H9 (cell line): ENCODE results near the gene SIPA1. TPM values are rescaled to one million over a fixed set of nuclear protein-coding genes. Genes with fewer than 3 reads are reported as not detected.

Source experiments
- DNase-seq: peaks from one replicate; pipeline ENCODE4 v3.0.0-alpha.2; 2017
- H2AFZ ChIP-seq: one replicate; pipeline ENCODE4 v1.6.1; 2013; ENCODE audit warnings: mild to moderate bottlenecking, low read length, control low read depth, moderate library complexity
- H2AK5ac ChIP-seq: 2 replicates; pipeline ENCODE4 v1.6.1; 2013; ENCODE audit warnings: low read length, control low read depth, mixed read lengths; ENCODE audit not compliant: insufficient read length
- H2BK120ac ChIP-seq: one replicate; pipeline ENCODE4 v1.6.1; 2013; ENCODE audit warnings: low read depth, mild to moderate bottlenecking, low read length, control low read depth, inconsistent platforms; ENCODE audit not compliant: poor library complexity, severe bottlenecking
- H2BK12ac ChIP-seq: 2 replicates; pipeline ENCODE4 v1.6.1; 2013; ENCODE audit warnings: low read length, control low read depth, mixed read lengths, low read depth; ENCODE audit not compliant: insufficient read length
- H2BK15ac ChIP-seq: 2 replicates; pipeline ENCODE4 v1.6.1; 2013; ENCODE audit warnings: low read depth, low read length, control low read depth
- H2BK20ac ChIP-seq: one replicate; pipeline ENCODE4 v1.6.1; 2013; ENCODE audit warnings: low read depth, mild to moderate bottlenecking, low read length, control low read depth, inconsistent platforms; ENCODE audit not compliant: poor library complexity, severe bottlenecking
- H2BK5ac ChIP-seq: 2 replicates; pipeline ENCODE4 v1.6.1; 2013; ENCODE audit warnings: low read length, control low read depth, mixed read lengths; ENCODE audit not compliant: insufficient read length
- H3K14ac ChIP-seq: 2 replicates; pipeline ENCODE4 v1.6.1; 2013; ENCODE audit warnings: low read length, control low read depth; ENCODE audit not compliant: insufficient read depth
- H3K18ac ChIP-seq: 2 replicates; pipeline ENCODE4 v1.6.1; 2013; ENCODE audit warnings: low read depth, mild to moderate bottlenecking, mixed read lengths, low read length, control low read depth; ENCODE audit not compliant: insufficient read length
- H3K23ac ChIP-seq: 2 replicates; pipeline ENCODE4 v1.6.1; 2013; ENCODE audit warnings: low read length, control low read depth, mixed read lengths, low read depth; ENCODE audit not compliant: insufficient read length
- H3K23me2 ChIP-seq: 2 replicates; pipeline ENCODE4 v1.6.1; 2013; ENCODE audit warnings: low read depth, mild to moderate bottlenecking, mixed read lengths, low read length, control low read depth; ENCODE audit not compliant: insufficient read length, poor library complexity, severe bottlenecking
- H3K27ac ChIP-seq: 2 replicates; pipeline ENCODE4 v1.5.1; 2013; ENCODE audit warnings: low read length, control low read depth, mixed read lengths, low read depth; ENCODE audit not compliant: insufficient read length
- H3K27me3 ChIP-seq: 2 replicates; pipeline ENCODE4 v1.6.1; 2013; ENCODE audit warnings: low read length, control low read depth, inconsistent platforms; ENCODE audit not compliant: insufficient read depth
- H3K4ac ChIP-seq: 2 replicates; pipeline ENCODE4 v1.6.1; 2013; ENCODE audit warnings: low read depth, mild to moderate bottlenecking, control low read depth, inconsistent platforms, low read length, moderate library complexity
- H3K4me1 ChIP-seq: 2 replicates; pipeline ENCODE4 v1.6.1; 2013; ENCODE audit warnings: low read length, control low read depth, inconsistent platforms; ENCODE audit not compliant: insufficient read depth
- H3K4me2 ChIP-seq: 2 replicates; pipeline ENCODE4 v1.6.1; 2013; ENCODE audit warnings: low read length, control low read depth, mixed read lengths; ENCODE audit not compliant: insufficient read length, insufficient read depth
- H3K56ac ChIP-seq: 2 replicates; pipeline ENCODE4 v1.6.1; 2013; ENCODE audit warnings: low read depth, mild to moderate bottlenecking, mixed read lengths, low read length, control low read depth; ENCODE audit not compliant: insufficient read length
- H3K79me1 ChIP-seq: 2 replicates; pipeline ENCODE4 v1.6.1; 2013; ENCODE audit warnings: low read depth, mild to moderate bottlenecking, moderate library complexity, low read length, control low read depth, inconsistent platforms; ENCODE audit not compliant: insufficient read depth, poor library complexity, severe bottlenecking
- H3K79me2 ChIP-seq: 2 replicates; pipeline ENCODE4 v1.6.1; 2013; ENCODE audit warnings: low read length, control low read depth, inconsistent platforms; ENCODE audit not compliant: insufficient read depth
- H3K9ac ChIP-seq: 2 replicates; pipeline ENCODE4 v1.6.1; 2013; ENCODE audit warnings: low read length, control low read depth, mixed read lengths; ENCODE audit not compliant: insufficient read length; ENCODE audit errors: extremely low read depth
- H3K9me3 ChIP-seq: one replicate; pipeline ENCODE4 v1.6.1; 2013; ENCODE audit warnings: low read depth, low read length, inconsistent platforms; ENCODE audit not compliant: control insufficient read depth
- H3T11ph ChIP-seq: one replicate; pipeline ENCODE4 v1.6.1; 2013; ENCODE audit warnings: mild to moderate bottlenecking, low read length, control low read depth, inconsistent platforms
- H4K20me1 ChIP-seq: one replicate; pipeline ENCODE4 v1.6.1; 2013; ENCODE audit not compliant: control insufficient read depth, insufficient read length, insufficient read depth
- H4K5ac ChIP-seq: 2 replicates; pipeline ENCODE4 v1.6.1; 2013; ENCODE audit warnings: low read depth, mild to moderate bottlenecking, mixed read lengths, low read length, control low read depth; ENCODE audit not compliant: insufficient read length
- H4K8ac ChIP-seq: replicated peaks from 2 replicates; pipeline ENCODE4 v1.6.1; 2013; ENCODE audit warnings: low read length, control low read depth, mixed read lengths, low read depth; ENCODE audit not compliant: insufficient read length
- H4K91ac ChIP-seq: 2 replicates; pipeline ENCODE4 v1.6.1; 2013; ENCODE audit warnings: low read depth, mild to moderate bottlenecking, moderate library complexity, mixed read lengths, low read length, control low read depth; ENCODE audit not compliant: insufficient read length
- H3K27ac Mint-ChIP-seq, 3 experiments: 2 replicates in 2 of 3; 3 replicates in 1 of 3; pipeline ENCODE4 v1.8.0; 2020 to 2021; ENCODE audit warnings: mixed read lengths in 3 of 3, mild to moderate bottlenecking in 1 of 3, moderate library complexity in 1 of 3
- H3K27me3 Mint-ChIP-seq: 2 replicates; pipeline ENCODE4 v1.8.0; 2021; ENCODE audit warnings: low read depth, mild to moderate bottlenecking, moderate library complexity, mixed read lengths
- H3K36me3 Mint-ChIP-seq, 3 experiments: 2 replicates in 2 of 3; 3 replicates in 1 of 3; pipeline ENCODE4 v1.8.0; 2020 to 2021; ENCODE audit warnings: low read depth in 3 of 3, mixed read lengths in 3 of 3; ENCODE audit not compliant: insufficient read depth in 1 of 3
- H3K4me1 Mint-ChIP-seq, 2 experiments: 2 replicates each; pipeline ENCODE4 v1.8.0; 2020; ENCODE audit warnings: mixed read lengths in 2 of 2
- H3K4me3 Mint-ChIP-seq, 2 experiments: 2 replicates in 1 of 2; 3 replicates in 1 of 2; pipeline ENCODE4 v1.8.0; 2020 to 2021; ENCODE audit warnings: mild to moderate bottlenecking in 2 of 2, mixed read lengths in 2 of 2, moderate library complexity in 1 of 2
- H3K9me3 Mint-ChIP-seq, 2 experiments: 2 replicates in 1 of 2; 3 replicates in 1 of 2; pipeline ENCODE4 v1.8.0; 2020; ENCODE audit warnings: mild to moderate bottlenecking in 2 of 2, mixed read lengths in 2 of 2, moderate library complexity in 1 of 2
- WGBS: extraction: QIAGEN DNeasy Blood & Tissue Kit; methylation state at CpG from one replicate; pipeline ENCODE4 v1.1.7; 2013; ENCODE audit warnings: missing lambda C conversion rate, low lambda C conversion rate, mixed read lengths; ENCODE audit not compliant: insufficient read length; ENCODE audit errors: extremely low coverage; 5-methylcytosine and 5-hydroxymethylcytosine counted together
- total RNA-seq: library from RNA; stranded (reverse); gene quantifications from 2 replicates; pipeline ENCODE4 v1.2.1, GENCODE V29; 2021
- TF ChIP-seq, protein P1 (sequence below): fragments of 200-600 bp; sonication (generic); conservative IDR thresholded peaks from 3 replicates; pipeline ENCODE4 v1.8.0; 2021; ENCODE audit warnings: antibody characterized with exemption, mild to moderate bottlenecking

The SIPA1 gene
- total RNA-seq, 1 experiment from 2014 or later: 32.0 TPM

DNA sequence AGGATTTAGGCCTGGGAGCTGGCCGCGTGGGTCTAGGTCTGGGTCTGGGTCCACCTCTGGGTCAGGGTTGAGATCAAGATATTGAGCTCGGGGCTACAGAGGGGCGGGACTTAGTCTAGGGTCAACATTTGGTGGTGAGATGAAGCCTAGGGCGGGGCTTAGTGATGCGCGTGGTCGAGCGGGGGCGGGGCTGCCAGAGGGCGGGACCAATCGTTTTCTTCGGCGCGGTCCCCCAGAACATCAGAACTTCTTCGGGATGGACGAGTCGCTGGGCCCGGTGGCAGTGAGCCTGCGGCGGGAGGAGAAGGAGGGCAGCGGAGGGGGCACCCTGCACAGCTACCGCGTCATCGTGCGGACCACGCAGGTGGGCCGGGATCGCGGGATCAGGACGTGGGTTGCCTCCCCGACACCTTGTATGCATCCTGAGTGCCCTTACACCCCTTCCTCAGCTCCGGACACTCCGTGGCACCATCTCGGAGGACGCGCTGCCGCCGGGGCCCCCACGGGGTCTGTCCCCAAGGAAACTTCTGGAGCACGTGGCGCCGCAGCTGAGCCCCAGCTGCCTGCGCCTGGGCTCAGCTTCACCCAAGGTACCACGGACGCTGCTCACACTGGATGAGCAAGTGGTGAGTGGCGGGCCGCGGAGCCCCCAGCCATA lies 4.2 kb downstream of the SIPA1 start:
- no peaks in the 10 kb centered on the region for H3K27me3 ChIP-seq
- peaks cover 30 to 36% of the 10 kb centered on the region in 2 experiments for H3K4me1 Mint-ChIP-seq
- no peak overlapping the region for H2AFZ ChIP-seq

More for the DNA sequence above, 4.2 kb downstream of the SIPA1 start:
- H2BK20ac ChIP-seq: no peak overlapping the region
- peak overlapping the region; percentile 58; the same call in 1 of the 2 replicates for H3K14ac ChIP-seq
- Mint-ChIP-seq H3K27me3 (no peaks in the 10 kb centered on the region), H3K27ac (peak overlapping the region; percentile 66 to 90 (median 88); a peak in 6 of 7 replicates), H3K9me3 (no peaks in the 10 kb centered on the region), H3K4me3 (peak overlapping the region; percentile 47 to 87), H3K36me3 (peaks cover 2 to 6% (median 3%) of the 10 kb centered on the region in 3 experiments; a peak in 6 of 7 replicates)
- H3K9me3 ChIP-seq: no peaks in the 10 kb centered on the region
- H3T11ph ChIP-seq: no peak overlapping the region
- H4K5ac ChIP-seq: no peak overlapping the region
- no peak overlapping the region for H2BK120ac ChIP-seq
- H3K23me2 ChIP-seq: peaks cover 16% of the 10 kb centered on the region
- H3K79me1 ChIP-seq: no peaks in the 10 kb centered on the region
- H2BK12ac ChIP-seq: no peak overlapping the region
- H3K56ac ChIP-seq: no peak overlapping the region
- no peak overlapping the region for H2BK15ac ChIP-seq
- no peak overlapping the region for H3K23ac ChIP-seq
- peaks cover 5% of the 10 kb centered on the region; the same call in 1 of the 2 replicates for H3K4me1 ChIP-seq
- no CpG with 5 or more reads among the region's 49 CpGs for WGBS
- H3K27ac ChIP-seq: no peak overlapping the region
- peak overlapping the region; percentile 14 for H3K9ac ChIP-seq
- H2BK5ac ChIP-seq: no peak overlapping the region
- H3K79me2 ChIP-seq: no peaks in the 10 kb centered on the region
- H4K91ac ChIP-seq: no peak overlapping the region
- H3K18ac ChIP-seq: no peak overlapping the region
- no peak overlapping the region for H4K8ac ChIP-seq
- peak; percentile 89 for DNase-seq
- no peak overlapping the region for H3K4ac ChIP-seq
- no peak overlapping the region for H2AK5ac ChIP-seq
- H4K20me1 ChIP-seq: peaks cover 5% of the 10 kb centered on the region
- TF ChIP-seq, protein P1, sequence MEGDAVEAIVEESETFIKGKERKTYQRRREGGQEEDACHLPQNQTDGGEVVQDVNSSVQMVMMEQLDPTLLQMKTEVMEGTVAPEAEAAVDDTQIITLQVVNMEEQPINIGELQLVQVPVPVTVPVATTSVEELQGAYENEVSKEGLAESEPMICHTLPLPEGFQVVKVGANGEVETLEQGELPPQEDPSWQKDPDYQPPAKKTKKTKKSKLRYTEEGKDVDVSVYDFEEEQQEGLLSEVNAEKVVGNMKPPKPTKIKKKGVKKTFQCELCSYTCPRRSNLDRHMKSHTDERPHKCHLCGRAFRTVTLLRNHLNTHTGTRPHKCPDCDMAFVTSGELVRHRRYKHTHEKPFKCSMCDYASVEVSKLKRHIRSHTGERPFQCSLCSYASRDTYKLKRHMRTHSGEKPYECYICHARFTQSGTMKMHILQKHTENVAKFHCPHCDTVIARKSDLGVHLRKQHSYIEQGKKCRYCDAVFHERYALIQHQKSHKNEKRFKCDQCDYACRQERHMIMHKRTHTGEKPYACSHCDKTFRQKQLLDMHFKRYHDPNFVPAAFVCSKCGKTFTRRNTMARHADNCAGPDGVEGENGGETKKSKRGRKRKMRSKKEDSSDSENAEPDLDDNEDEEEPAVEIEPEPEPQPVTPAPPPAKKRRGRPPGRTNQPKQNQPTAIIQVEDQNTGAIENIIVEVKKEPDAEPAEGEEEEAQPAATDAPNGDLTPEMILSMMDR: no peak
- peak overlapping the region; percentile 64 for H3K4me2 ChIP-seq
